ENCODE data around the gene ELMOD3.

Gene ELMOD3

DNA sequence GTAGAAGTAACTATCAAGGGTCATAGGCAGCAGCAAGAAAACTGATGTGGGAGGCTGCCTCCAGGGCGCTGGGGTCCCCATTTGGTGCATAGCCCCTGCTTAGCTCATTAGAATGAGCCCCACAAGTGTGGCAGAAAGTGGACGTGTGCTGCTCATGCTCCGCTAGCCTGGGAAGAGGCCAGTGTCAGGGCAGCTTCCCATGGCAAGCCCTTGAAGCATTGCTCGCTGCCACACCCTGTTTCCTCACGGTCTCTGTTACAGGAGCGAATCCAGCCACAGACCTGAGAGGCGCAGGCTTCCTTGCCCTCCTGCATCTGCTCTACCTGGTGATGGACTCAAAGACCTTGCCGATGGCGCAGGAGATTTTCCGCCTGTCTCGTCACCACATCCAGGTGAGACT, 22.5 kb downstream of the ELMOD3 start:
- no peak for DNase-seq

DNA sequence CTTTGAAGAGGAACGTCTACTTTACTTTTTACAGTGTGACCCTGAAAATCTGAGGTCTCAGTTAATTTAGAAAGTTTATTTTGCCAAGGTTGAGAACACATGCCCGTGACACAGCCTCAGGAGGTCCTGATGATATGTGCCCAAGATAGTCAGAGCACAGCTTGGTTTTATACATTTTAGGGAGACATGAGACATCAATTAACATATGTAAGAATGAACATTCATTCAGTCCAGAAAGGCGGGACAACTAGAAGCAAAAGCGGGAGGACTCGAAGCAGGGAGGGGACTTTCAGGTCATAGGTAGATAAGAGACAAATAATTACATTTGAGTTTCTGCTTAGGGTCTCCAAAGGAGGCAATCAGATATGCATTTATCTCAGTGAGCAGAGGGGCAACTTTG, 23.7 kb downstream of the ELMOD3 start:
- DNase-seq = no peak

DNA sequence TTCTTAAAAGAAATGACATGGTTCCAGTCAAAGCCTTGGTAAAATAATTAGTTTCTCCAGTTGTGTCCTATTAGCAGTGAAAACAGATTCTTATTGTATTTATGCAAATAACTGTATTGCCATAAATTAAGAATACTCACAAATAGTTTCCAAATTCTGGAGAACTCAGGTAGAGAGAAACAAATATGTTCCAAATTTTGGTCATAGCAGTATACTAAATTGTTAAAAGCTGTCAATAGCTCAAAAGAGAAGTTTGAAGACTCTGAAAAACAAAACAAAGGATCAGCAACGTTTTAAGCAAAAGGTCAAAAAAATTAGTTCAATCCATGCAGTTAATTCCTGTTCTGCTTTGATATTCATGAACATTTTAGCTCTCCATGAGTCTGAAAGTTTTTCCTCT, 25.5 kb downstream of the ELMOD3 start:
- DNase-seq = no peak

DNA sequence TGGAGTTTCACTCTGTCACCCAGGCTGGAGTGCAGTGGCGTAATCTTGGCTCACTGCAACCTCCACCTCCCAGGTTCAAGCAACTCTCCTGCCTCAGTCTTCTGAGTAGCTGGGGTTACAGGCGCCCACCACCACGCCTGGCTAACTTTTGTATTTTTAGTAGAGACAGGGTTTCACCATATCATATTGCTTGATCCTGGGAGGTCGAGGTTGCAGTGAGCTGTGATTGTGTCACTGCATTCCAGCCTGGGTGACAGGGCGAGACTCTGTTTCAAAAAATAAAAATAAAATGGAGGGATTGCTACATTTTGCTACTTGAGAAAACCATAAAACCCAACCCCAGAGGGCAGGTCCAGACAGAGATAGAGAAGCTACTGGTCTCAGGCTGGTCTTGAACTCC, 28.6 kb downstream of the ELMOD3 start:
- DNase-seq = peak; percentile 19

DNA sequence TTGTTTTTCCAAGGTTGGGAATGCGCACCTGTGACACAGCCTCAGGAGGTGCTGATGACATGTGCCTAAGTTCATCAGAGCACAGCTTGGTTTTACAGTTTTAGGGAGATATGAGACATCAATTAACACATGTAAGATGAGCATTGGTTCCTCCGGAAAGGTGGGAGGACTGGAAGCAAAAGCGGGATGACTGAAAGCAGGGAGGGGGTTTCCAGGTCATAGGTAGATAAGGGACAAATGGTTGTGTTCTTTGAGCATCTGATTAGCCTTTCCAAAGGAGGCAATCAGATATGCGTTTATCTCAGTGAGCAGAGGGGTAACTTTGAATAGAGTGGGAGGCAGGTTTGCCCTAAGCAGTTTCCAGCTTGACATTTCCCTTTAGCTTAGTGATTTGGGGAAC, 29.3 kb downstream of the ELMOD3 start:
- no peak for DNase-seq

DNA sequence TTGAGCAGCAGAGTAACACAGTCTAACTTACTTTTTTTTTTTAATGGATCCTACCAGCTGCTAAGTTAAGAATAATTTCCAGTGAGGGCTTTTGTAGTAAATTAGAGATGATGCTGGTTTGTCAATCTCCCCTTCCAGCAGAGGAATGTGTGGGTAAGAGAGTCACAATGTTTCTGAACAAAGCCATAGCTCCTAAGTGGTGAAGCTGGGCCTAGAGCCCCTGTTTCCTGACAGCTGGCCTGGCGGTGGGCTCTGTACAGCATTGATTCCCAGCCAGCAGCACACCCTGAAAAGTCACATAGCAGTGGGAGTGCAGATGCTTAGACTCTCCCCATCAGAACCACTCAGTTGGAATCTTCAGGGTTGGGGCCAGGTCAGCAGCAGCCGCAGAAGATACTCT, 31.2 kb downstream of the ELMOD3 start:
- DNase-seq = no peak

DNA sequence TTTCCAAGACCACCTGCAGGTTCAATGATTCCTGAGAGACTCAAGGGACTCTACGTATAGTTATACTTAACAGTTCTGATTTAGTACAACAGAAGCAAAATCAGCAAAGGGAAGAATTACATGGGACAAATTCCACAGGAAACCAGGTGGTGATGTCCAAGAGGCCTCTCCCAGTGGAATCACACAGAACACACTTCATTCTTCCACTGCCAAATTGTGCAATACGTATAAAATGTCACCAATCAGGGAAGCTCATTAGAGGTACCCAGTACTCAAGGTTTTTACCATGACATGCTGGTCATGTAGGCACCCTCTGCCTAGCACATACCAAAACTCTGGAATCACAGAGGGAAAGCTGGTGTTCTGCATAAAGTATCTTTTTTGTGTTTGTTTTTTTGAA, 33.2 kb downstream of the ELMOD3 start:
- no peak for DNase-seq

DNA sequence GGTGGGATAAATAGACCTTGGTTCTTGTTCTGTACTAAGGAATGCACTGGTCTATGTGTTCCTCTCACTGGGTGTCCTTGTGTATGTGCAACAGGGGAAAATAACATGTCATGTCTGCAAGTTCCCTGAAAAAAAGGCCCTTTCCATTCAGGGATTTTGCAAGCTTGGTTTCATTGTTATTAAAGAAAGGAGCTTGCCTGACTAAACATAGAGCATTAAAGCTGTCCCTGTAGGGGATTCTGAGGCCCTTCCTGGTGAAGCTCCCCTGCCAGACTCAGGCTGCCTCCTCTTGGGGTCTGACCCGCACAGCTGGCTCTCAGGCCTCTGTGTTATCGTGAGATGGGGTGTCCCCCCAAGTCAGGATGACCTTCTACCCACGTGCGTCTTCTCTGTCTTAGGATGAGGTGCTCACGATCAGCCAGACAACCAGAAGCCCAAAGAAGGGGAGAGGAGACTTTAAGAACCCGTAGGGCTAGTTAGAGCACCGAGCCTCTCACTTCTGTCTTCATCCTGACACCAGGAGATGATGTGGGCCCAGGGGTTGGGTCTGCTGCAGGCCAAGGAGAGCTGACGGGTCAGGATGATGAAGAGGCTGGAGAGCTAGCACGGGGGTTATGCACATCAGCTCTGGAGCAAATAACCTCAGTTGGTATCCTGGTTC, 34.4 kb downstream of the ELMOD3 start:
- DNase-seq = no peak

DNA sequence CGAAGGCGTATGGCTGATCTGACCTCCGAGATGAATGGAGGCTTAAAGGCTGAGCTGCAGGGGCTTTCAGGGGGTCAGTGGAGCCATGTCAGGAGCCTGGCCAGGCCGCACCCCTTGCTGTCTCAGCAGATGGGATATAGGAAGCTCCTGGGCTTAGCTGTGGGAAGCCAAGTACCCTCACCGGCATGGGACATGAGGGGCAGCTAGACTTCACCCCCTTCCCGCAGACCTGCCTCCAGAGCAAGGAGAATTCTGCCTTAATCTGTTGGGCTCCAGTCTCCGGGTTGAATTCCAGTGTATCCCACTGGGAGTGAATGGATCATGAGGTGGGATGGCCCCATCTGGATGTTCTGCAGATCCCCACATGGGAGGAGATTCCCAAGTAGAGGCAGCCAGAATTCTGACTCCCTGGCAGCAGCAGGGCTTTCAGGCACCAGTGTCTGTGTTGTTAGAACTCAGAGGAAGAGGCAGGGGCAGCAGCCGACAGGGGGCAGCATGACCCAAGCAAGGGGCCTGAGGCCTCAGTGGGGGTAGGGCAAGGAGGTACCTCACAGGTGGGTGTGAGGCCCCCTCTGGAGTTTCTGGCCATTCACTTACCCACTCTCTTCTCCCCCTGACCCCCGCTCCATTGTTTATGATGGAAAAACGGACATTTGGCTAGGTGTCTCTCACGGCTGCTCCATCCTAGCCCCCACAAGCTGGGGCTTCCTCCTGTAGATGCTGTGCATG, 36.5 kb downstream of the ELMOD3 start:
- peak; percentile 25 for DNase-seq

DNA sequence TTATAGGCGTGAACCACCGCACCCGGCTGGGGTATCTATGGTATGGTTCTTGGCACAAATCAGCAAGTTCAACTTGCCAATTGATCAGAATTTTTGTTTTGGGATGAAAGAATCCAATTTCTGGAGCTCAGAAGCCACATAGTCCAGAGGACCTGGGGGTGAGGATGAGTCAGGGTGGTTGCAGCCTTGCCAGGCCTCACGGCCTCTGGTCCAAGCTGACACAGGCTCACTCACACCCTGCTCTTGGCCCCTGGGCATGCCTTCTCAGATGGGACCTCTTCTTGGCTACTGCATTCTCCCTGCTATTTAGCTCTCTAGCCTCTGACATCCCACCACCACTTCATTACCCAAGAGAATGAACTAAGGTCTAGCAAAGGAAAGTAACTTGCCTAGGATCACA, 39.3 kb downstream of the ELMOD3 start:
- DNase-seq = no peak

DNA sequence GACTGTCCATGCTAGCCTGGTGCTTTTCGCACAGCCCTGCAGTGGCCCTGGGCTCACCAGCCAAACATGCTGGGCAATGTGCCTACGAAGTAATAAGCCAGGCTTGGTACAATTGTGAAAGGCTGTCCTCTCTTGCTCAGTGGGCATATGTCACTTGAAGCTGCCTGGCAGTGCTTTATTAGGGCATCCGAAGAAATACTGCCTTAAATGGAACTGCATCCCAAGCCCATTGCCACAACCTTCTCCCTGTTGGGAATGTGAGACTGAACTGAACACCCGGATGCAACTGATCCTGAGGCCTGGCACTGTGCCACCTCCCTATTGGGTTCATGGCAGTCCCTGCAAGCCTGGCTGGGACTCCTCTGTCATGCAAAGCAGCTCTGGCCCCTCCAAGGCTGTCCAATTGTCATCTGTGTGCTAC, 39.7 kb downstream of the ELMOD3 start:
- no peak for DNase-seq

DNA sequence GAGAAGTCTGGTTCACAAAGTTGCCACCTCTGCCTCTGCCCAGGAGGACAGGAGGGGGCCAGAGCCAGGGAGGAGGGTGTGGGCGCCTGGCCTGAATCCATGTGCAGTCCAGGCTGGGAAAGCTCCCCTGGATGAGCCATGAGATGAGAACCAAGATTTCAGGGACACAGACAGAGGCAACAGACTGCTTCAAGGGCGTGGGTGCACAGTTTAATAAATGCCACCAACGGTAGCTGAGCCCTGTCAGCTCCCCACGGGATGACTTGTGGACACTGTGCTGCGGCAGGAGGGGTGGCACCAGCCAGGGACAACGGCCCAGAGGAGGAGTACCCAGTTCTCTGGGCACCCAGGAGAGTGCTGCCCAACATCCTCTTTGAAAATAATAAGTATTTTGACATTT, 40.4 kb downstream of the ELMOD3 start:
- no peak for DNase-seq

DNA sequence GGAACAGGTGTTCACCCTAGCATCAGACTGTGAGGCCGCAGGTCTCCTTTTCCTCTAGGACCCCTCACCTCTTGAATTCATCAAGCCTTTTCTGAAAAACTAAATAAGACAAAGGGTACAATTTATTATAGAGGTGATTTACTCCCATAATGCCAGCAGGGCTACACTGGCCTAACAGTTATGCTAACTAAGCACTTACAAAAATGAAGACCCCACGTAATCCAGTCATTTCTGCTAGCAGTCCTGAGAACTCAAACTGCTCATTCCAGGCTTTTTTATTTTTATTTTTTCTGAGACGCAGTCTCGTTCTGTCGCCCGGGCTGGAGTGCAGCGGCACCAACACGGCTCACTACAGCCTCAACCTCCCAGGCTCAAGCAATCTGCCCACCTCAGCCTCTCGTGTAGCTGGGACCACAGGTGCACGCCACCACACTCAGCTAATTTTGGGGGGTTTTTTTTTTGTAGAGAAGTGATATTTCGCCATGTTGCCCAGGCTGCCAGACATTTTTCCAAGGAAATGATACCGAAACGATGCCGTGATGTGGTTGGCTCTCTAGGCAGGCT, 41.4 kb downstream of the ELMOD3 start:
- no peak for DNase-seq

DNA sequence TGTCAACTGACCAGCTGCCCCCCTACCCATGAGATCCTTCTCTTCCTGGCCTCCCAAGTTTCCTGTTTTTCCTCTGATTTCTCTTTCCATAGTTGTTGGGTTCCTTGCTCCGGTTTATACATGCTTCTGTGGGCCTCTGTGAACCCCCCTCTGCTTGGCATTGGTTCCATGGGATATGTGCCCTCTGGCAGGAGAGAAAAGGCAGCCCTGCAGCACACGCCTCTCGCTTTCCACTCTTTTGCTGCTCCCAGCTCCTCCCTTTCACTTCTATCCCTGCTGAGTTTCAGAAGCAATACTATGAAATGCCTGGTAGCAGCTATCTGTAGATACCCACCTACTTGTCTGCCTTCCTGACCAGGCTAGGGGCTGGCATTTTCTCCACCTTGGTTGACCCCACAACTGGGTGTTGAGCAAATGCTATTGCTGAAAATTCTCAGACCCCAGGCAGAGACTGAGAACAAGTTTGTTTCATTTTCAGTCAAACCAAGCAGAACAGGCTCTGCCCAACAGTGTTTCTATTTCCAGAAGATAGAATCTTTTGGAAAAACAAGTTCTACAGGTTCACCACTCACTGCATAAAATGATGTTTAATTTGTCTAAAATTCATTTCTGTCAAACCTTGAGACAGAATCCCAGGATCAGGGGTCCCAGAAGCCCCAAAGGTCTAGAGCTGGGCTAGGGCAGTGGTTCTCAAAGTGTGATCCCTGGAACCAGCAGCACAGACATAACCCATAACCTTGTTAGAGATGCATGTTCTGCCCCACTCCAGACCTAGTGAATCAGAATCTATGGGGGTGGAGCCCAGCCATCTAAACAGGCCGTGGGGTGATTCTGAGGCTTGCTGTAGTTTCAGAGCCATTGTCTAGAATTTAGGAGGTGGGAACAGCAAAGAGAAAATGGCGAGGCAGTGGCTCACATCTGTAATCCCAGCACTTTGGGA, 42.2 kb downstream of the ELMOD3 start:
- DNase-seq = no peak

DNA sequence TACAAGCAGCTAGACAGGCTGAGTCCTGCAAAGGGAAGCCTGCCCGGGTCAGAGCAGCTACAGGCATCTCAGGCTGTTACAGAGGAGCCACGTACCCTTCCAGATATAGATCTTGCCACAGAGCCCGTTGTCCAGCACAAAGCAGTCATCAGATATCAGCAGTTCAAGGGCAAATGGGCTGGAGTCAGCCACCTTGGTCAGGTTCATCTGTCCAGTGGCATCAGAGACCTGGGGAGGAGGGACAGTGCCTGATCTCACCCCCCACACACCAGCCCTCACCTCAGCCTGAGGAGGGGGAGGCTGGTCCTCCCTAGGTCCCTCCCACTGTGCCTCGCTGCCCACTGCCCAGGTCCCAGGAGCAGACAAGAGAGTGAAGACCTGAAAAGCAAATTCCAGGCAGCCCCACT, 43.4 kb downstream of the ELMOD3 start:
- no peak for DNase-seq

DNA sequence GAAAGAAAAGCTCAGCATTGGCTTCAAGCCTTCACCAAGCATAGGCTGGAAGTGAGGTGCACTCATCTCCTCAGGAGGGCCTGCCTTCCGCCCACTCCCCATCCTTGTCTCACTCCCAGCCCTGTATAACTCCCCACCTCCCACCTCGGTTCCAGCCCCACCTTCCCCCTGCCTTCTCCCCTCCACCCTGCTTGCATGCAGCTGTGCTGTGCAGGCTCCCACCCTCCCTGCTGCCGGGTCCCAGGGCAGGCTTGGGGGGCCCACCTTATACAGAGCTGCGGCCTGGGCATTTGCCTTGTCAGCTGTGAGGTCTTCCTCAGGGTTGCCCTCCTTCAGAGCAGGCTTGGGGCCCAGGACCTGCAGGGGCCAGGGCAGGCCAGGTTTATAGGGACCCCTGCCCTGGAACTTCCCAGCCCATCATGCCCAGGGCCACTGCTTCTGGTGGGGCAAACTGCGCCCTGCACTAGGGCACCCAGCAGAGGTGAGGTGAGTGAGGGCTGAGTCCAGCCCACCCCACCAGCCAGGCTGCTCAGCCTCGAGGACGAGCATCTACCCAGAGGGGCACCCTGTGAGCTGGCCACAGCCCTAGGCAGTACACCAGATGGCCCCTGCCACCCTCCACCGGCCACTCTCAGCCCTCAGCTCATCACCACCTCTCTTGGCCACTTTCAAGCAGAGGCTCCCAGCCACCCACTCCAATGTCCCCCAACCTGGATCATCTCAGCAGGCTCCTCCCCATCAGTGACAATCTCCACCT, 44.0 kb downstream of the ELMOD3 start:
- DNase-seq = no peak

DNA sequence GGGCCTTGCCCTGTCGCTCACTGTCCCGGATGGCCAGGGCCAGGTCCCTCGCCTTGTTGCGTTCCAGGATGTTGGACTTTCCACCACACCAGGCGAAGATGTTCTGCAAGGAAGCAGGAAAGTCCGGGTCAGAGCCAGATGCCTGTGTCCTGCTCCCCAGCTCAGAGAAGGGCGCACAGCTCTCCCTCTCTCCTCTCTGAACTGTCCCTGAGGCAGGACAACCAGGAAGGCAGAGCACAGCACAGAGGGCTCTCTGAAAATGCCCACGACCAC, 44.5 kb downstream of the ELMOD3 start:
- DNase-seq = no peak

DNA sequence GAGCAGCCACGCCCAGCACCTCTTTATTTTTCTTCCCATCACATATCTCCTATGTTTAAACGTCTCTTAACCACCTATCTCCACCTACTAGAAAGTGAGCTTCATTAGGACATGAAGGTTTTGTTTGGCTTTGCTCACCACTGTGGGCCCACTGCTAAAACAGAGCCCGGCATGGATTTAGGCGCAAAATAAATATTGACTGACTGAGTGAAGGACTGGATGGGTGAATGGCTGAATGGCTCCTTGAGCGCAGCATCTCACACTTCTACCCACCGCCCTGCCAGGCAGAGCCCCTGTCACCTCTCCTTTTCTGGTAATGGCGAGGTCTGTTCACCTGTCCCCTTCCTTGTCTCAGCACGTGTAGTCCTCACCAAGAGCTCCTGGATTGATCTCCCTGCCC, 45.5 kb downstream of the ELMOD3 start:
- no peak for DNase-seq

DNA sequence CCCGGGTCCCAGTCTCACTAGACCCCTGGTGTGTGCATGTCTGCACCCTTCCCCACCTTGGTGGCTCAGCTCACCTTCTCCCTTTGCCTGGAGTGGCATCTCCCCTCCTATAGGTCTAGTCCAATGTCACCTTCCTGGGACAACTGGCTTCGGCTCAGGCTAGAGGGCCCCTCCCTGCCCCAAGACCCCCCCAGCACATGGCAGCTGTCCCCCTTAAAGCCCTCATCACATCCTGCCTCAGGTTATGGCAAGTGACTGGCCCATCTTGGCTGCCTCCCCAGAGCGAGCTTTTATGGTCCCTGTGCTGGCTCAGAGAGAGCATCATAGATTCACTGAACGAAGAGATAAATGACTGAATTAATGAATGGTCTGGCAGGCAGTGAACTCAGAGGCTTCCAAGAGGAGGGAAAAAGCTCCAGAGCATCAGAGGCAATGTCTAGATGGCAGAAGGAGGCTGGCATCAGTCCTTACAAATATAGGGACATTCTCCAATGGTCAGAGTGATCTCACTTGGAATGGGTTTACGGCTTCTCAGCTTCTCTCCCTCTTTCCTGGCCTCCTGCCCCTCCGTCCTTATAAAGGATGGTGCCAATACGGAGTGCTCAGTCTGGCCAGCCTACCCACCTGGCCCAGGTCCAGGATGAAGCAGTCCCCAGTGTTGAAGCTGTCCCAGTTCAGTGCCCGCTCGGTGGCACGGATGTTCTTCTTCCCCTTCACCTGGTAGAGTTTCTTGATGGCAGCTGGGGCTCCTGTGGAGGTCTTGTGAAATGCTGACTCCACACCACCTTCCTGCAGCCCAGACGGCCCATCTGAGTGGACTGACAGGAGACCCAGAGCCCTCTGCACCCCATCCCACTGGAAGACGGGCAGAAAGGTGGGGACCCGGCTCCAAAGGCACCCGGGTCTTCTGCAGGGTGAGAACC, 46.2 kb downstream of the ELMOD3 start:
- no peak for DNase-seq

DNA sequence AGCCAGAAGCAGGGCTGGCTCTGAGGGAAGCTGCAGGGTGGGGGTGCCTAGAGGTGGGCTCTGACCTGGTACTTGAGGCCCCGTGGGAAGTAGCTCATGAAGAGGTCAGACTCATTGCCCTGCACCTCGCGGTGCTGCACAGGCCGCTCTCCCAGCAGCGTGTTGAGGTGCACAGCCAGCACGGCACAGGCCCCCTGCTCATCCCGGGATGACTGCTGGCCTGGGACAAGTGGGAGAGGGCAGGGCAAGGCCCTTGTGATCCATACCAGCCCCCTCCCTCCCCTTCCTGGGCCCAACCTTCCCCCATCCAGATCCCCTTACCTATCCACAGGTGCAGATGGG, 46.9 kb downstream of the ELMOD3 start:
- no peak for DNase-seq

DNA sequence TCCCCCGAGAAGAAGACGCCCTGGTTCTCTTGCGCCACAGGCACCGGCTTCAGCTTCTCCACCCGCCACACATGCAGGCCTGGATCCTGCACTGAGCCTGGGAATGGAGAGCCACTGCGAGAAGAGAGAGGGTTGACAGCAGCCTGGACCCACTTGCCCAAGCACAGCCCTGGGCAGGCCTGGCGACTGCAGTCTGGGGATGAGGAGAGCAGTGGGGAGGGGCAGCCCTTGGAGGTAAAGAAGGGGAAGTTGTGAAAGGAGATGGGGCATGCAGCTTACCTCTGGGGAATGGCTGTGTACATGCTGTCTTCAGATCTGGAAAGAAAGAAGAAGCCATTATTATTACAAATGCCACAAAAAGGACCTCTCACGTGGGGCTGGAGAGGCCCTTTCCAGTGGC, 47.3 kb downstream of the ELMOD3 start:
- no peak for DNase-seq

All from fibroblast of skin of right quadriceps (primary cell).